HG02798 (cell line): ENCODE results near the gene IDI1.
A peak's percentile ranks its signal among the peaks of the same experiment; 100 is the strongest.
"Not testable (repeated sequence)": the region's sequence is repeated elsewhere in the genome, so short reads cannot be mapped to it uniquely, and the experiment has no call there.

ENCODE experiments used
- ATAC-seq: cut with Tn5 transposase; IDR thresholded peaks from one replicate; pipeline ENCODE4 v1.9.1; 2021; ENCODE audit warnings: mild to moderate bottlenecking; ENCODE audit not compliant: unreplicated experiment, poor library complexity

The IDI1 gene

GRCh38 chr10:1048732-1049424, at the start of gene IDI1:
IDI1 (minus strand) TSS chr10:1049119; CDS start chr10:1049003, 116 bp downstream.
- peak; percentile 85 for ATAC-seq

DNA sequence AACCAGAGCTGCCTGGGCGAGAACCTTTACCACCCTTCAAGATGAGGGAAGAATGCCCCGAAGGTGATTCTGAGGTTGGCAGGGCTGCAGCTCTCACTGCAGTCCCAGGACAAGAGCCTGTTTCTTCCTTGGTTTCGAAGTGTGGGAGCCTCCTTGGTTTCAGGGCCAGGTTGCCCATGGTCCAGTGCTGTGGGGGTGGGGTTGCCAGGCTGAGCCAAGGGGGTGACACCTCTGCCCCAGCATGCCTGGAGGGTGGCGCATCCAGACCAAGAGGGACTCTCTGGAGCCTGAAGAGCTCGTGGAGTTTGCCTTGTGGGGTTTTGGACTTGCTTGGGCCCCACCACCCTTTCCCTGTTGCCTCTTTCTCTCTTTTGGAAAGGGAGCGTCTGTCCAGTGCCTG, 48.5 kb upstream of the IDI1 start:
- ATAC-seq, result no peak

DNA sequence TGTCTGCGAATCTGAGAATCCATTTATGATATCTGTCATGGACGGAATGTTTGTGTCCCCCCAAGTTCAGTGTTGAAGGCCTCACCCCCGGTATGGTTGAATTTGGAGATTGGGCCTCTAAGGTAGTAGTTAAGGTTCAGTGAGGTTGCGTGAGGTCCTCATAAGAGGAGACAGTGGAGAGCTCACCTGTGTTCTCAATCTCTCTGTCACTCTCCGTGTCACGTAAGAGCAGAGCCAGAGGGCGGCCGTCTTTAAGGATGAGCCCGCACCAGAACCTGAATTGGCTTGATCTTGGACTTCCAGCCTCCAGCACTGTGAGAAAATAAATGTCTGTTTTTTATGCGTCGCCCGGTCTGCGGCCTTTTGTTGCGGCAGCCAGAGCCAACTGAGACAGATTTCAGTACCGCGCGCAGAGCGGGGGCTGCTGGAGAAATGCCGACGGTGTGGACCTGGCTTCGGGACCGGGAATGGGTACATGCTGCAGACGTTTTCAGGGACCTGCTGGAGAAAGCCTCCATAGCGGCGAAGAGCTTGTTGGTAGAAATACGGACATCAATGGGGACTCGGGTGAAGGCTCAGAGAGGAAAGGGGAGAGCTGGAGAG, 47.5 kb upstream of the IDI1 start:
- no peak for ATAC-seq

- no peak for ATAC-seq
Observed at GRCh38 chr10:1095498-1095897, 46.6 kb upstream of the IDI1 start.

GRCh38 chr10:1094112-1095057, 45.5 kb upstream of the IDI1 start:
- no peak for ATAC-seq

DNA sequence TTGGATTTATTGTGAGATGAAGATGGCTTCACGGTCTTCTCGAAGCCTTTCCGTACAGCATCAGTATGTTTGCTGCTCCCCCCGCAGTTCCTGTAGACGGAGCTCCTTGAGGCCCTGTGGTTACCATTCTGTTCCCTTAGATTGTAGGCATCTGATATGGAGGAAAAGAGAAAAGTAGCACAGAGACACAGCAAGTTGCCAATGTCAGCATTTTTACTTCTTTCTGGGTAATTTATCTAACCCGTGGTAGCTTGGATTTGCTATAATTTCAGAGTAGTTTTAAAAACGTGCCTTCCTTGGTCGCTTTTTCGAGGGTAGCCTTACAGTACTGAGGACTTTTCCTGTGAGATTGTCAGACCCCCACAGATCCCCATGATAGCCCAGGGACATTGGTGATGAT, 44.8 kb upstream of the IDI1 start:
- ATAC-seq, result no peak

GRCh38 chr10:1090696-1091095, 41.8 kb upstream of the IDI1 start:
- no peak for ATAC-seq

DNA sequence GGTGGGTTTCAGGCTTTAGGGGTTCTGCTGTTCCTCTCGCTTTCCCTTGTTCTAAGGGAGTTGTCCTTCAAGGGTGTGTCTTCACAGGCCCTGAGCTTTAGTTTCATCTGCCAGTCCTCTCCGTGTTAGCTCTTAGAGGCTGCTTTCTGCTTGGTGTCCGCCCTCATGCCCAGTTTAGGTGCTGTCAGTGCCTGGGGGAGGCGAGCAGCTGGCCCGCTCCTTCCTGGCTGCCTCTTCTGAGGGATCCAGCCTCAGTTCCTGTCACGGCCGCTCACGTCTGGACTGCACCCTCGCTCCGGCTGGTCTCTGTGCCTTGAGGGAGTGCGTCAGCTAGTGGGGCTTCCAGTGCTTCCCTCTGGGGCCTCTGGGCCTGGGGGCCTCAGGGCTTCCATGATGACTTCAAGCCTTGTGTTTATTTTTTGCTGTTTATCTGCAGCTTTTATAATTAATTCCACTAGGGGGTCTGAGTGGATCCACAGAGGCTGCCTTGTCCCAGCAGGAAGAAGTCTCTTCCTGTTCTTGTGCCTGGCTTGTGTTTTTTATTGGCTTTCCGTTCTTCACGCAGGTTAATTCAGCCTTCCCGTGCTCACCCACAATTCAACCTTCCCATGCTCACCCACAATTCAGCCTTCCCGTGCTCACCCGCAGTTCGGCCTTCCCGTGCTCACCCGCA, 40.2 kb upstream of the IDI1 start:
- no peak for ATAC-seq

DNA sequence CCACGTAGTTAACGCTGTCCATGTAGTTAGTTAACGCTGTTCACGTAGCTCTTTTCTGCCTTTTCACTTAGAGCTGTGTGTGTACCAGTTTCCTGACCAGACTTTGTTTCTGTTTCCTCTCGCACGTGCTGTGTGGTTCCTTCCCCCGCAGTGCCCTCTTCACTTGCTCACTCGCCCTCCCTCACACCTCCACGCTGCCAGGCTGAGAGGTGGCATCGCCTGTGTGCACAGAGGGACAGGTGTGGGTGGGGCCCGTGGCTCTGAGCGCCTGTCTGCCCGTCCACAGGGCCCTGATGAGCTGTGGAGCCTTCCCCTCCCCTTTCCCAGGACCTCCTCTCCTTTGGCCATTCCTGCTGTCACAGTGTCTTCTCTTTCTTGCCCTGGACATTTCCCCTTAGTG, 37.9 kb upstream of the IDI1 start:
- ATAC-seq, result no peak

DNA sequence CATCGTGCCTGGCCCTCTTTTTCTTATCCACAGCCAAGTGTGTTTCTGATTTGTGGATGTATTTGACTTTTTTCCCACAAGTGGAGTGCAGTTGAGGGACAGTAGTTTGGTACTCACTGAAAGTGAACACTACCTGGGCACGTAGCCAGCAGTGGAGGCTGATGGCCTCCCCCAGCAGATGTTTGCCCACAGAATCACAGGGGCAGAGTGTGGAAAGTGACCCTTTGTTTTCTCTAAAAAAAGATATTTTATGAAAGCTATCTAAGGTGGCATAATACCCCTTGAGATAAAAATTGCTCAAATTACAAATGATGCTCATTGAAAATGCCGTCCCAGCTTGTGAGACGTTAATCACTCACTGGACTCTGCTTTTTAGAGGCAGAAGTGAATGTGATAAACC, 36.3 kb upstream of the IDI1 start:
- no peak for ATAC-seq

- ATAC-seq, result no peak
Observed at GRCh38 chr10:1084011-1084950, 35.4 kb upstream of the IDI1 start.

DNA sequence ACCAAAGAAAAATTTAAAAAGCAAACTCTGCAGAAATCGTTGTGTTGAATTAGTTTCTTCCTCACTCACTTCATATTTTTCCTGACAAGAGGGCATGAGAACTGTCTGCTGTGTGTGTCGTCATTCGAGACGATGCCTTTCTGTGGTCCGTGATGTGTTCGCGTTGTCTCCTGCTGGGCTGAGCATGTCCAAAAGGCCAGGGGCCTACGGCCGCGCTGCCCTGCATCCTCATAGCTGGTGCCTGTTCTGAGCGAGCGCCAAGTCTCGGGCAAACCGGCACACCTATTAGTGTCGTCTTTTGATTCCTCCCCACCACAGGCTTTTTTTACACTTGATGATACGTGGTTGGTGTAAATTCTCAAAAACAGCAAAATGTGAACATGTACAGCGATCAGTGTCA, 34.7 kb upstream of the IDI1 start:
- no peak for ATAC-seq

GRCh38 chr10:1078668-1079067, 29.7 kb upstream of the IDI1 start:
- no peak for ATAC-seq

GRCh38 chr10:1074748-1075308, 25.9 kb upstream of the IDI1 start:
- ATAC-seq, result no peak

DNA sequence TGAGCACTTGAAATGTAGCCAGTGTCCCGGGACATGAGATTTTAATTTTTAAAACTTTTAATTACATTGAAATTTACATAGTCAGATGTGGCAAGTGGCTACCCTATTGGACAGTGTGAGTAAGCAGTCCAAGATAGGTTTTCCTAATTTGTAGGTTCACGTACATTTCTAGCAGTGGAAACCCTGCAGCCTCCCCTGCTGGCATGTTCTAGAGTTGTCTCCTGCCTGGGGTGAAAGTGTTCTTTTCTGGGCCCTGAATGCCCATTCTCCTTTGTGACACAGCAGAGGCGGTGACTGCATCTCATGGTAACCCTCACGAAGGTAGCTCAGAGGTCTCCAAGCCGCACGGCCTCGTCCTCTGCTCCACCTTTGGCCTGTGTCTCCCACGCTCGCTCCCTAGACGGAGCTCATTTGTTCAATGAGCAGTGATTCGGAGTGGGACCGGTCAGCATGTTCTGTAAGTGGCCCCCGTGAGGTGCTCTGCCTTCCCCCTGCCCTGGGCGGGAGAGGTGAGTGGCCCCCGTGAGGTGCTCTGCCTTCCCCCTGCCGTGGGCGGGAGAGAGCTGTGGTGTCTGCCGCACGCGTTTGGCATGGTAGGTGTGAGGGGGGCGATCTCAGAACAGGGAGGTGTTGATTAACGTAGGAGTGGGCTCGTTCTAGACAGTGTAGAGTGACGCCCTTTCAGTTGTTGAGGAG, 25.3 kb upstream of the IDI1 start:
- ATAC-seq, result no peak

GRCh38 chr10:1070919-1071318, 22.0 kb upstream of the IDI1 start:
- ATAC-seq, result no peak

DNA sequence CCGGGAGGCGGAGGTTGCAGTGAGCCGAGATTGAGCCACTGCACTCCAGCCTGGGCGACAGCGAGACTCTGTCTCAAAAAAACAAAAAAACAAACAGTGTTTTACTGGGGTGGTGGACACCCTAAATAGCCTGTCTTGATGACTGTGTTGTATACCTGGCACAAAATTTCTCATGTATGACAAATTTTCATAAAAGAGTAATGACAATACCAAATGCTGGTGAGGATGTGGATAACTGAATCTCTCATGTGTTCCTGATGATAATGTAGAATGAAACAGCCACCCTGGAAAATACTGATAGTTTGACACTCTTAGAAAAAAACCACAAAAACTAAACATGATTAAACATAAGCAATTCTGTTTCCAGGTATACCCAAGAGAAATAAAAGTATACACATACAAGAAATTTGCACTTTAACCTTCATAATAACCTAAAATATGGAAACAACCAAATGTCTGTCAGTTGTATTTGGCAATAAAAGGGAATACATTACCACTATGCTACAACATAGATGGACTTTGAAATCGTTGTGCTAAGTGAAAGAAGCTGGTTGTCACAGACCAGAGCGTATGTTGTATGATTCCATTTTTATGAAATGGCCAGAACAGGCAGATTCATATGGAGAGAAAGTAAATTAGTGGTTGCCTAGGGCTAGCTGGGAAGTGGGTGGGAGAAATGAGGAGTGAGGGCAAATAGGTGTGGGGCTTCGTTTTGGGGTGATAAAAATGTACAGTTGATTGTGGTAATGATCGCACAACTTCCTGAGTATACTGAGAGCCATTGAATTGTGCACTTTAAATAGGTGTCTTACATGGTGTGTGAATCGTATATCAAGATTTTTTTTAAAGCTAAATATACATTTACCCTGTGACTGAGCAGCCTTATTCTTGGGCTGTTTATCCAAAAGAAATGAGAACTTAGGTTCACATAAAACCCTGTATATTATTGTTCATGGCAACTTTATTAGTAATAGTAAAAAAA, 19.8 kb upstream of the IDI1 start:
- ATAC-seq, result no peak

DNA sequence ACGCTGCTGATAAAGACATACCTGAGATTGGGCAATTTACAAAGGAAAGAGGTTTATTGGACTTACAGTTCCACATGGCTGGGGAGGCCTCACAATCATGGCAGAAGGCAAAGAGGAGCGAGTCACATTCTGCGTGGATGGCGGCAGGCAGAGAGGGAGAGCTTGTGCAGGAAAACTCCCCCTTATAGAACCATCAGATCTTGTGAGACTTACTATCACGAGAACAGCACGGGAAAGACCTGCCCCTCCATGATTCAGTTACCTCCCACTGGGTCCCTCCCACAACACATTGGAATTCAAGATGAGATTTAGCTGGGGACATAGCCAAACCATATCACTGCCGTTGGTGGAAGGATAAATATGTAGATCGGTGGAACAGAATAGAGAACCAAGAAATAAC, 17.8 kb upstream of the IDI1 start:
- not testable (repeated sequence) for ATAC-seq
